ENCODE results near the gene LINGO3.

DNA sequence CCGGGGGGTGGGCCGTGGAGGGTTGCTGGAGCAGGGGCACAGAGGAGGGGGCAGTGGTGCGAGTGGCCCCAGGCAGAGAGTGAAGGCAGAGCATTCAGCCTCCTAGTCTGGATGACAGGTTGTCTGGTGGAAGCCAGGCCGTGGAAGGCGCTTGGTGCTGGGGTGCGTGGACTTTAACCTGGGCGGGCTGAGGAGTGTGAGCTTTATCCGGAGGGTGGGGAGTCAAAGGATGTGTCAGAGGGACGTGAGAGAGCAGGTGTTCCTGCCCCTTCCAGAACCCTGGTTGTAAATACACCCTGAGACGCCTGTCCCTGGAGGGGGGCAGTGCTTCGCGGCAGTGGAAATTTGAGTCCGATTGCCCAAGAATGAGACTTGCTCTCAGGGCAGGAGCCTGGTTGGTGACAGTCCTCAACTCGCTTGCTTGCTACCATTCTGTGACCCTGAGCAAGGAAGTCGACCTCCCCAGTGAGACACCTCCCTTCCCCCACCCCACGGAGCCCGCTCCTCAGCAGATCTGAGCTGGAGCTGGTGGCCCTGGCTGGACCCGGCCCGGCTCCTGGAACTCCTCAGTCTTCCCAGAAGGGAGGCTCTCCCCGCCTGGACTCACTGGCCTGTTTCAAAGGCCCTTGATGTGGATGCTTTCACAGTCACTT is 22.8 kb upstream of the LINGO3 start:
- no peak for TF ChIP-seq POLR2A (IDR thresholded peaks at IDR 0.05; ENCODE audit: low read depth, low read length)
- TF ChIP-seq, protein P1, sequence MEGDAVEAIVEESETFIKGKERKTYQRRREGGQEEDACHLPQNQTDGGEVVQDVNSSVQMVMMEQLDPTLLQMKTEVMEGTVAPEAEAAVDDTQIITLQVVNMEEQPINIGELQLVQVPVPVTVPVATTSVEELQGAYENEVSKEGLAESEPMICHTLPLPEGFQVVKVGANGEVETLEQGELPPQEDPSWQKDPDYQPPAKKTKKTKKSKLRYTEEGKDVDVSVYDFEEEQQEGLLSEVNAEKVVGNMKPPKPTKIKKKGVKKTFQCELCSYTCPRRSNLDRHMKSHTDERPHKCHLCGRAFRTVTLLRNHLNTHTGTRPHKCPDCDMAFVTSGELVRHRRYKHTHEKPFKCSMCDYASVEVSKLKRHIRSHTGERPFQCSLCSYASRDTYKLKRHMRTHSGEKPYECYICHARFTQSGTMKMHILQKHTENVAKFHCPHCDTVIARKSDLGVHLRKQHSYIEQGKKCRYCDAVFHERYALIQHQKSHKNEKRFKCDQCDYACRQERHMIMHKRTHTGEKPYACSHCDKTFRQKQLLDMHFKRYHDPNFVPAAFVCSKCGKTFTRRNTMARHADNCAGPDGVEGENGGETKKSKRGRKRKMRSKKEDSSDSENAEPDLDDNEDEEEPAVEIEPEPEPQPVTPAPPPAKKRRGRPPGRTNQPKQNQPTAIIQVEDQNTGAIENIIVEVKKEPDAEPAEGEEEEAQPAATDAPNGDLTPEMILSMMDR (conservative IDR thresholded peaks at IDR 0.05; ENCODE audit: low read depth, low read length) = no peak
- no peak for TF ChIP-seq RFX5 (IDR thresholded peaks at IDR 0.05; ENCODE audit: low read depth, low read length)
- no peak for TF ChIP-seq RAD21 (IDR thresholded peaks at IDR 0.05; ENCODE audit: low read length)
- TF ChIP-seq, protein P2, sequence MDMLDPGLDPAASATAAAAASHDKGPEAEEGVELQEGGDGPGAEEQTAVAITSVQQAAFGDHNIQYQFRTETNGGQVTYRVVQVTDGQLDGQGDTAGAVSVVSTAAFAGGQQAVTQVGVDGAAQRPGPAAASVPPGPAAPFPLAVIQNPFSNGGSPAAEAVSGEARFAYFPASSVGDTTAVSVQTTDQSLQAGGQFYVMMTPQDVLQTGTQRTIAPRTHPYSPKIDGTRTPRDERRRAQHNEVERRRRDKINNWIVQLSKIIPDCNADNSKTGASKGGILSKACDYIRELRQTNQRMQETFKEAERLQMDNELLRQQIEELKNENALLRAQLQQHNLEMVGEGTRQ (IDR thresholded peaks at IDR 0.05; ENCODE audit: low read depth, low read length) = no peak
- TF ChIP-seq ELK1 (IDR thresholded peaks at IDR 0.05; ENCODE audit: borderline replicate concordance, low read depth, low read length) = no peak
- no peak for TF ChIP-seq MXI1 (IDR thresholded peaks at IDR 0.05; ENCODE audit: borderline replicate concordance, low read depth, low read length)
- TF ChIP-seq RCOR1 (IDR thresholded peaks at IDR 0.05; ENCODE audit: insufficient replicate concordance, low read length) = no peak
- 0 out of 2 replicates have a peak, but pooled peaks have one; percentile 12 for TF ChIP-seq CEBPB (IDR thresholded peaks at IDR 0.05; ENCODE audit: low read depth, low read length)
